DMS79 treated with DMSO at 0.1 percent for 48 hours (cell line): ENCODE results near the gene NPW.

Source experiments
- DNase-seq: peaks from one replicate; lab custom pipeline; 2025; lab: John Stamatoyannopoulos, UW

NPW gene

GRCh38 chr16:1984347-1985225 lies 35.0 kb upstream of the NPW start:
- DNase-seq, result no peak

GRCh38 chr16:1985466-1986150 lies 34.0 kb upstream of the NPW start:
- DNase-seq, result no peak

- no peak for DNase-seq
These were observed 32.4 kb upstream of the NPW start for GRCh38 chr16:1987198-1987597.

GRCh38 chr16:1989209-1990100 lies 30.1 kb upstream of the NPW start, which contains the start of gene SYNGR3:
SYNGR3 (plus strand) TSS chr16:1989970; CDS start chr16:1990103, 133 bp downstream.
- DNase-seq, result peak; percentile 33

- no peak for DNase-seq
These were observed 29.6 kb upstream of the NPW start for GRCh38 chr16:1990101-1990350.

GRCh38 chr16:1990351-1991134 lies 29.0 kb upstream of the NPW start:
- DNase-seq, result peak; percentile 41

GRCh38 chr16:1991135-1991551 lies 28.4 kb upstream of the NPW start:
- no peak for DNase-seq

- no peak for DNase-seq
These were observed 28.0 kb upstream of the NPW start for GRCh38 chr16:1991588-1991947.

- DNase-seq, result no peak
These were observed 27.5 kb upstream of the NPW start for GRCh38 chr16:1991948-1992703.

GRCh38 chr16:1992704-1993317 lies 26.8 kb upstream of the NPW start:
- no peak for DNase-seq

GRCh38 chr16:1993731-1994131 lies 25.9 kb upstream of the NPW start:
- DNase-seq, result no peak

GRCh38 chr16:1997494-1998359 lies 21.9 kb upstream of the NPW start:
- no peak for DNase-seq

- no peak for DNase-seq
These were observed 21.2 kb upstream of the NPW start for GRCh38 chr16:1998360-1998835.

- DNase-seq, result no peak
These were observed 20.5 kb upstream of the NPW start for GRCh38 chr16:1998852-1999801.

- no peak for DNase-seq
These were observed 19.6 kb upstream of the NPW start for GRCh38 chr16:1999866-2000514.

- DNase-seq, result no peak
These were observed 18.6 kb upstream of the NPW start for GRCh38 chr16:2001035-2001434.

GRCh38 chr16:2001456-2002355 lies 17.9 kb upstream of the NPW start:
- DNase-seq, result no peak
